ENCODE data around the gene HEATR5A. TPM values are rescaled to one million over a fixed set of nuclear protein-coding genes. Genes with fewer than 3 reads are reported as not detected.
"Not testable (repeated sequence)": the region's sequence is repeated elsewhere in the genome, so short reads cannot be mapped to it uniquely, and the experiment has no call there.

HEATR5A gene
- total and polyA plus RNA-seq, 10 of the 15 experiments (the other 5 are each of a cell fraction or from before 2014, with no cell fraction given) = 5.1 to 37.1 (median 13.8) TPM

DNA sequence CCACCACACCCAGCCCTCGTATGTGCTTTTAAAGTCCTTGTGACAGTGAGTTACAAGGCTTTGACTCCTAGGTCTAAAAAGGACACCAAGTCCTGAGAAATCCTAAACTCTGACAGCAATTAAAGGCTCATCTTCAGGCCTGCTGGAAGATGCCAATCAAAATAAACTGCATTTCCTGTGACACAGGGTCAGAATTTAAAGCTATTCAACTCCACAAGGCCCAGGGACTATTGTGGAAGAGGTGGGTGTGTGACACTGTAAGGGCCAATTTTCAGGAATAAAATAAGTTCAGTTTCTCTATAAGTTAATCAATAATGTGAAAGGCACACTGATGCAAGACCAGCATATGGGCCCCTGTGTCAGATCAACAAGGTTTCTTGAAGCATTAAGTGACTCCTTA, 143.3 kb downstream of the HEATR5A start (continued):
- TF ChIP-seq, protein P1, sequence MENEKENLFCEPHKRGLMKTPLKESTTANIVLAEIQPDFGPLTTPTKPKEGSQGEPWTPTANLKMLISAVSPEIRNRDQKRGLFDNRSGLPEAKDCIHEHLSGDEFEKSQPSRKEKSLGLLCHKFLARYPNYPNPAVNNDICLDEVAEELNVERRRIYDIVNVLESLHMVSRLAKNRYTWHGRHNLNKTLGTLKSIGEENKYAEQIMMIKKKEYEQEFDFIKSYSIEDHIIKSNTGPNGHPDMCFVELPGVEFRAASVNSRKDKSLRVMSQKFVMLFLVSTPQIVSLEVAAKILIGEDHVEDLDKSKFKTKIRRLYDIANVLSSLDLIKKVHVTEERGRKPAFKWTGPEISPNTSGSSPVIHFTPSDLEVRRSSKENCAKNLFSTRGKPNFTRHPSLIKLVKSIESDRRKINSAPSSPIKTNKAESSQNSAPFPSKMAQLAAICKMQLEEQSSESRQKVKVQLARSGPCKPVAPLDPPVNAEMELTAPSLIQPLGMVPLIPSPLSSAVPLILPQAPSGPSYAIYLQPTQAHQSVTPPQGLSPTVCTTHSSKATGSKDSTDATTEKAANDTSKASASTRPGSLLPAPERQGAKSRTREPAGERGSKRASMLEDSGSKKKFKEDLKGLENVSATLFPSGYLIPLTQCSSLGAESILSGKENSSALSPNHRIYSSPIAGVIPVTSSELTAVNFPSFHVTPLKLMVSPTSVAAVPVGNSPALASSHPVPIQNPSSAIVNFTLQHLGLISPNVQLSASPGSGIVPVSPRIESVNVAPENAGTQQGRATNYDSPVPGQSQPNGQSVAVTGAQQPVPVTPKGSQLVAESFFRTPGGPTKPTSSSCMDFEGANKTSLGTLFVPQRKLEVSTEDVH (IDR thresholded peaks at IDR 0.05; ENCODE audit: low read depth, partially characterized antibody) = no peak
- no peak for TF ChIP-seq CHD1 (IDR thresholded peaks at IDR 0.05; ENCODE audit: low read depth, low read length)
- no peak for TF ChIP-seq ASH2L (IDR thresholded peaks at IDR 0.05; ENCODE audit: borderline replicate concordance, low read depth)
- no peak for TF ChIP-seq IKZF2 (IDR thresholded peaks at IDR 0.05)
- no peak for TF ChIP-seq KLF5 (IDR thresholded peaks at IDR 0.05; ENCODE audit: partially characterized antibody)
- TF ChIP-seq, protein P2, sequence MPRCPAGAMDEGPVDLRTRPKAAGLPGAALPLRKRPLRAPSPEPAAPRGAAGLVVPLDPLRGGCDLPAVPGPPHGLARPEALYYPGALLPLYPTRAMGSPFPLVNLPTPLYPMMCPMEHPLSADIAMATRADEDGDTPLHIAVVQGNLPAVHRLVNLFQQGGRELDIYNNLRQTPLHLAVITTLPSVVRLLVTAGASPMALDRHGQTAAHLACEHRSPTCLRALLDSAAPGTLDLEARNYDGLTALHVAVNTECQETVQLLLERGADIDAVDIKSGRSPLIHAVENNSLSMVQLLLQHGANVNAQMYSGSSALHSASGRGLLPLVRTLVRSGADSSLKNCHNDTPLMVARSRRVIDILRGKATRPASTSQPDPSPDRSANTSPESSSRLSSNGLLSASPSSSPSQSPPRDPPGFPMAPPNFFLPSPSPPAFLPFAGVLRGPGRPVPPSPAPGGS (IDR thresholded peaks at IDR 0.05; ENCODE audit: borderline replicate concordance, insufficient read depth, low read depth, low read length, poor library complexity, severe bottlenecking) = no peak
- TF ChIP-seq, protein P3, sequence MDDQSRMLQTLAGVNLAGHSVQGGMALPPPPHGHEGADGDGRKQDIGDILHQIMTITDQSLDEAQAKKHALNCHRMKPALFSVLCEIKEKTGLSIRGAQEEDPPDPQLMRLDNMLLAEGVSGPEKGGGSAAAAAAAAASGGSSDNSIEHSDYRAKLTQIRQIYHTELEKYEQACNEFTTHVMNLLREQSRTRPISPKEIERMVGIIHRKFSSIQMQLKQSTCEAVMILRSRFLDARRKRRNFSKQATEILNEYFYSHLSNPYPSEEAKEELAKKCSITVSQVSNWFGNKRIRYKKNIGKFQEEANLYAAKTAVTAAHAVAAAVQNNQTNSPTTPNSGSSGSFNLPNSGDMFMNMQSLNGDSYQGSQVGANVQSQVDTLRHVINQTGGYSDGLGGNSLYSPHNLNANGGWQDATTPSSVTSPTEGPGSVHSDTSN (IDR thresholded peaks at IDR 0.05; ENCODE audit: insufficient replicate concordance, low read depth, low read length) = no peak

DNA sequence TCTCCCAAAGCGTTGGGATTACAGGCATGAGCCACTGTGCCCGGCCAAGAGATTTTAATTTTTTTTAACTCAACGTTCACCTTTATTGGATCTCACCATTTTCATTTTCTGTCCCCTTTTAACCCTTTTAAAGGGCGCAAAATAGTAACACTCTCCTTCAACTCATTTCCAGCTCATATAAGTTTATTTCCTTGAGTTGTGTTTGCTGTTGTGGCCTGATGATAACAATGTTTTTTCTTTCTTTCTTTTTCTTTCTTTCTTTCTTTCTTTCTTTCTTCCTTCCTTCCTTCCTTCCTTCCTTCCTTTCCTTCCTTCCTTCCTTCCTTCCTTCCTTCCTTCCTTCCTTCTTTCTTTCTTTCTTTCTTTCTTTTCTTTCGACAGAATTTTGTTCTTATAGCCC, 143.9 kb downstream of the HEATR5A start:
- WGBS (ENCODE audit: insufficient coverage, insufficient replicate concordance, low lambda C conversion rate, missing lambda C conversion rate) = 79% methylated on average over 5 of the region's 5 CpGs
- H3K36me3 ChIP-seq (ENCODE audit: control insufficient read depth in 2 of 2, insufficient read depth in 2 of 2, low read length in 1 of 2) = not testable (repeated sequence)

More for the DNA sequence above, 143.9 kb downstream of the HEATR5A start:
- H3K4me2 ChIP-seq (ENCODE audit: control insufficient read depth, insufficient read depth); DNase-seq (ENCODE audit: low read depth, low spot score); FAIRE-seq; intact Hi-C loops (cut with micrococcal nuclease; ENCODE audit: unreplicated experiment); H3K27ac ChIP-seq (ENCODE audit: control insufficient read depth, insufficient read depth); H3K4me1 ChIP-seq (ENCODE audit: control insufficient read depth, insufficient read depth, low read length); H3K4me3 ChIP-seq; RAD21 ChIA-PET (ENCODE audit: unreplicated experiment); H3K9ac ChIP-seq (ENCODE audit: control insufficient read depth, insufficient read depth, low read length); in situ Hi-C loops (cut with MboI); BruUV-seq (replicated peaks); H4K20me1 ChIP-seq (ENCODE audit: control insufficient read depth, insufficient read depth); SMC1A ChIA-PET (ENCODE audit: uncharacterized antibody, unreplicated experiment); POLR2A ChIA-PET; H2AFZ ChIP-seq (ENCODE audit: control insufficient read depth, low read depth, low read length); H3K9me3 ChIP-seq (replicated peaks; ENCODE audit: control insufficient read depth, insufficient read depth, low read length); ATAC-seq; CTCF ChIA-PET; H3K27me3 ChIP-seq (replicated peaks in 1 of 2; ENCODE audit: control insufficient read depth in 2 of 2, insufficient read depth in 2 of 2, low read length in 1 of 2); H3K79me2 ChIP-seq (ENCODE audit: control insufficient read depth, insufficient read depth, low read length): not testable (repeated sequence)
